B cell (primary cell): Measurements from ENCODE around the gene ZNF22. TPM values are rescaled to one million over a fixed set of nuclear protein-coding genes. Genes with fewer than 3 reads are reported as not detected.

Experiments
- ATAC-seq: fragments of 200-7000 bp; cut with Tn5 transposase; one replicate; pipeline ENCODE4 v1.10.0; 2021; ENCODE audit warnings: low read depth, mild to moderate bottlenecking, moderate number of reproducible peaks, moderate library complexity
- CTCF ChIA-PET: fragments of 350-600 bp; sonication (Branson Sonifier 250); formaldehyde crosslinking; loops from one replicate; lab custom pipeline; 2021; ENCODE audit warnings: antibody characterized with exemption, inconsistent platforms; lab: Charles Lee
- POLR2A ChIA-PET: fragments of 350-600 bp; sonication (Branson Sonifier 250); formaldehyde crosslinking; loops from one replicate; lab custom pipeline; 2021; ENCODE audit warnings: antibody characterized with exemption; lab: Charles Lee
- DNase-seq: peaks from one replicate; pipeline ENCODE4 v3.0.0; 2013
- H2AFZ ChIP-seq: 2 replicates; pipeline ENCODE4 v1.6.1; 2012; ENCODE audit warnings: mild to moderate bottlenecking, low read depth, low read length; ENCODE audit not compliant: insufficient read depth, poor library complexity, severe bottlenecking
- H3K27ac ChIP-seq, 2 donors: 1 replicate in 1 of 2; 2 replicates in 1 of 2; pipeline ENCODE4 v1.5.1; 2012 to 2013; ENCODE audit warnings: low read length in 2 of 2, mild to moderate bottlenecking in 2 of 2, moderate library complexity in 1 of 2
- H3K27me3 ChIP-seq, 4 experiments: fragments of 200-600 bp in 1 of 4; sonication (generic) in 1 of 4; replicated peaks in 1 of 4; 1 replicate in 2 of 4; 2 replicates in 2 of 4; pipeline versions ENCODE4 v1.6.1 to v1.7.0; 2013 to 2016; ENCODE audit warnings: low read length in 3 of 4, mild to moderate bottlenecking in 2 of 4, mixed read lengths in 1 of 4, moderate library complexity in 1 of 4; ENCODE audit not compliant: insufficient read depth in 4 of 4, control insufficient read depth in 3 of 4; ENCODE audit errors: control extremely low read depth in 1 of 4
- H3K36me3 ChIP-seq, 2 experiments: replicated peaks in 1 of 2; 1 replicate in 1 of 2; 2 replicates in 1 of 2; pipeline versions ENCODE4 v1.6.1 to v1.7.1; 2013; ENCODE audit warnings: low read length in 1 of 2; ENCODE audit not compliant: insufficient read depth in 2 of 2, control insufficient read depth in 1 of 2; ENCODE audit errors: control extremely low read depth in 1 of 2, extremely low read depth in 1 of 2
- H3K4me1 ChIP-seq, 2 donors: fragments of 200-600 bp in 1 of 2; sonication (generic) in 1 of 2; 1 replicate in 1 of 2; 2 replicates in 1 of 2; pipeline versions ENCODE4 v1.5.1 to v1.6.1; 2013 to 2017; ENCODE audit warnings: low read length in 2 of 2; ENCODE audit not compliant: control insufficient read depth in 2 of 2, insufficient read depth in 2 of 2
- H3K4me2 ChIP-seq: replicated peaks from 2 replicates; pipeline ENCODE3; 2012; ENCODE audit warnings: mild to moderate bottlenecking, low read depth, low read length; ENCODE audit not compliant: poor library complexity, severe bottlenecking
- H3K4me3 ChIP-seq, 5 experiments: fragments of 200-600 bp in 1 of 5; sonication (generic) in 1 of 5; 1 replicate in 3 of 5; 2 replicates in 2 of 5; pipeline versions ENCODE4 v1.5.1 to v1.7.0; 2011 to 2016; ENCODE audit warnings: low read length in 4 of 5, mild to moderate bottlenecking in 4 of 5, low read depth in 2 of 5, control low read depth in 1 of 5, moderate library complexity in 1 of 5; ENCODE audit not compliant: insufficient read depth in 1 of 5; ENCODE audit errors: control extremely low read depth in 1 of 5, extremely low read depth in 1 of 5
- H3K79me2 ChIP-seq: fragments of 200-600 bp; sonication (generic); one replicate; pipeline ENCODE4 v1.6.0; 2016; ENCODE audit warnings: low read length; ENCODE audit not compliant: control insufficient read depth, insufficient read depth
- H3K9ac ChIP-seq: fragments of 200-600 bp; sonication (generic); 2 replicates; pipeline ENCODE4 v1.6.1; 2017; ENCODE audit warnings: mild to moderate bottlenecking, low read length, moderate library complexity
- H3K9me3 ChIP-seq, 3 donors: one replicate each; pipeline versions ENCODE4 v1.6.1 to v1.7.1; 2013; ENCODE audit warnings: low read length in 2 of 3; ENCODE audit not compliant: control insufficient read depth in 2 of 3, insufficient read depth in 1 of 3; ENCODE audit errors: control extremely low read depth in 1 of 3
- H4K20me1 ChIP-seq: 2 replicates; pipeline ENCODE4 v1.6.0; 2012; ENCODE audit warnings: mild to moderate bottlenecking, low read length; ENCODE audit not compliant: insufficient read depth, control insufficient read depth, poor library complexity, severe bottlenecking
- H3K27ac Mint-ChIP-seq: one replicate; pipeline ENCODE4 v1.8.0; 2021; ENCODE audit warnings: mixed read lengths
- H3K27me3 Mint-ChIP-seq: one replicate; pipeline ENCODE4 v1.8.0; 2021; ENCODE audit warnings: mixed read lengths
- H3K4me1 Mint-ChIP-seq: one replicate; pipeline ENCODE4 v1.8.0; 2021; ENCODE audit warnings: mixed read lengths
- H3K4me3 Mint-ChIP-seq: one replicate; pipeline ENCODE4 v1.8.0; 2021; ENCODE audit warnings: mixed read lengths
- H3K9me3 Mint-ChIP-seq: one replicate; pipeline ENCODE4 v1.8.0; 2022; ENCODE audit warnings: mixed read lengths; ENCODE audit not compliant: insufficient read depth
- EZH2 ChIP-seq: IDR thresholded peaks from 2 replicates; pipeline ENCODE4 v1.6.1; 2012; ENCODE audit warnings: borderline replicate concordance, low read depth, mild to moderate bottlenecking, moderate library complexity, low read length; ENCODE audit not compliant: insufficient read depth, poor library complexity, severe bottlenecking
- WGBS: methylation state at CpG from one replicate; pipeline ENCODE4 v1.1.5; 2013; ENCODE audit warnings: missing lambda C conversion rate; ENCODE audit not compliant: insufficient coverage; 5-methylcytosine and 5-hydroxymethylcytosine counted together
- intact Hi-C: fragments of 100-400 bp; cut with micrococcal nuclease; formaldehyde crosslinking; loops from one replicate; pipeline ENCODE4 v1.10.0; 2022
- polyA plus RNA-seq: library from polyadenylated mRNA; depleted of rRNA; stranded (reverse); fragments of >200 nt; gene quantifications from 2 replicates; pipeline ENCODE4 v1.2.3, GENCODE V29; 2012
- total RNA-seq, 2 donors: library from RNA; stranded (reverse); fragments of 120-200 nt in 1 of 2; gene quantifications; 1 replicate in 1 of 2; 2 replicates in 1 of 2; pipeline versions ENCODE4 v1.2.3 to v1.2.4, GENCODE V29; 2013 to 2022
- TF ChIP-seq, protein P1 (sequence below): fragments of 200-600 bp; IDR thresholded peaks from one replicate; pipeline ENCODE4 v1.8.0; 2022; ENCODE audit warnings: antibody characterized with exemption, mild to moderate bottlenecking

ZNF22 gene
- total and polyA plus RNA-seq, 2 donors (not counting 1 experiment from before 2014, with no cell fraction given): 7.7 to 31.4 TPM

- Histone ChIP-seq H3K4me3 (no peak overlapping the region), H2AFZ (peak overlapping the region; percentile 16), H3K4me2 (no peak overlapping the region), H3K36me3 (no peaks in the 10 kb centered on the region), H3K27me3 (no peaks in the 10 kb centered on the region), H3K27ac (no peak overlapping the region), H3K9me3 (no peaks in the 10 kb centered on the region), H4K20me1 (no peaks in the 10 kb centered on the region), H3K9ac (no peak overlapping the region), H3K79me2 (no peaks in the 10 kb centered on the region), H3K4me1 (peaks cover 1 to 5% of the 10 kb centered on the region in 2 donors)
- Mint-ChIP-seq H3K4me3 (no peak overlapping the region), H3K27me3 (no peaks in the 10 kb centered on the region), H3K4me1 (peaks cover 3% of the 10 kb centered on the region), H3K27ac (no peak overlapping the region), H3K9me3 (no peaks in the 10 kb centered on the region)
- no peak for DNase-seq
- WGBS: 80% methylated on average over 8 of the region's 9 CpGs
- intact Hi-C loops: no loop called here
- no peak for TF ChIP-seq EZH2
- TF ChIP-seq, protein P1, sequence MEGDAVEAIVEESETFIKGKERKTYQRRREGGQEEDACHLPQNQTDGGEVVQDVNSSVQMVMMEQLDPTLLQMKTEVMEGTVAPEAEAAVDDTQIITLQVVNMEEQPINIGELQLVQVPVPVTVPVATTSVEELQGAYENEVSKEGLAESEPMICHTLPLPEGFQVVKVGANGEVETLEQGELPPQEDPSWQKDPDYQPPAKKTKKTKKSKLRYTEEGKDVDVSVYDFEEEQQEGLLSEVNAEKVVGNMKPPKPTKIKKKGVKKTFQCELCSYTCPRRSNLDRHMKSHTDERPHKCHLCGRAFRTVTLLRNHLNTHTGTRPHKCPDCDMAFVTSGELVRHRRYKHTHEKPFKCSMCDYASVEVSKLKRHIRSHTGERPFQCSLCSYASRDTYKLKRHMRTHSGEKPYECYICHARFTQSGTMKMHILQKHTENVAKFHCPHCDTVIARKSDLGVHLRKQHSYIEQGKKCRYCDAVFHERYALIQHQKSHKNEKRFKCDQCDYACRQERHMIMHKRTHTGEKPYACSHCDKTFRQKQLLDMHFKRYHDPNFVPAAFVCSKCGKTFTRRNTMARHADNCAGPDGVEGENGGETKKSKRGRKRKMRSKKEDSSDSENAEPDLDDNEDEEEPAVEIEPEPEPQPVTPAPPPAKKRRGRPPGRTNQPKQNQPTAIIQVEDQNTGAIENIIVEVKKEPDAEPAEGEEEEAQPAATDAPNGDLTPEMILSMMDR: no peak
- POLR2A ChIA-PET: no interaction called here
- CTCF ChIA-PET: interaction anchor here (0.7 to 1.6 kb wide), 3 partner anchors 11 to 16 kb away, joined by 3 to 8 read pairs (median 3); no protein-coding TSS in a partner anchor
- no peak for ATAC-seq
Measured at GRCh38 chr10:44994752-44995530, 5.8 kb upstream of the ZNF22 start.

DNA sequence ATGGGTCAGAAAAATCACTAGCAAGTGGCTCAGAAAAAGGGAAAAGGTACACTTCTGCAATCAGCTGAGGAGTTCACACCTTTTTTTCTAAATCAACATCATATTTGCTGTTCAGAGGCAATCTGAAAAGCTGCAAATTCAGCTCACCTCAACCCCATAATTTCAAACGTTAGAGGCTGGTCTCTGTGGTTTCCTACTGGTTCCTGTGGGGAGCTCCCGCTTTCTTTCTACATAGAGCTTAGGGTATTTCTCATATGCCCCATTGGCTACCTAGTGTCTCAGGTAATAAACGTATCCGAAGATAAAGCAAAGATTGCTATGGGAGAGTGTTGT is 5.2 kb upstream of the ZNF22 start:
- peaks cover 7 to 11% of the 10 kb centered on the region in 2 donors for H3K4me1 ChIP-seq
- intact Hi-C loops: no loop called here
- ATAC-seq (no peak), DNase-seq (no peak)
- peaks cover 5% of the 10 kb centered on the region for H3K79me2 ChIP-seq
- ChIA-PET POLR2A (no interaction called here), CTCF (interaction anchor here (0.7 to 1.6 kb wide), 5 partner anchors 10 to 63 kb away, joined by 3 to 8 read pairs (median 3); no protein-coding TSS in a partner anchor)
- no peak overlapping the region for H3K4me3 Mint-ChIP-seq
- H2AFZ ChIP-seq: peak overlapping the region; percentile 16
- TF ChIP-seq, protein P1: no peak
- no peak for TF ChIP-seq EZH2
- H3K9ac ChIP-seq: no peak overlapping the region
- H3K9me3 ChIP-seq: no peaks in the 10 kb centered on the region
- no peaks in the 10 kb centered on the region for H3K27me3 ChIP-seq
- H3K27me3 Mint-ChIP-seq: no peaks in the 10 kb centered on the region
- no peaks in the 10 kb centered on the region for H4K20me1 ChIP-seq
- H3K27ac ChIP-seq: no peak overlapping the region
- no peak overlapping the region for H3K4me3 ChIP-seq
- no peak overlapping the region for H3K4me2 ChIP-seq
- H3K36me3 ChIP-seq: no peaks in the 10 kb centered on the region
- 31% methylated on average over 2 of the region's 4 CpGs for WGBS
- no peaks in the 10 kb centered on the region for H3K9me3 Mint-ChIP-seq
- H3K27ac Mint-ChIP-seq: no peak overlapping the region
- peaks cover 9% of the 10 kb centered on the region for H3K4me1 Mint-ChIP-seq
